GM18858 (cell line): ENCODE results near the gene PTPRN2.

Experiments used
- ATAC-seq: cut with Tn5 transposase; IDR thresholded peaks from one replicate; pipeline ENCODE4 v1.9.1; 2021; ENCODE audit not compliant: unreplicated experiment

PTPRN2 gene

DNA sequence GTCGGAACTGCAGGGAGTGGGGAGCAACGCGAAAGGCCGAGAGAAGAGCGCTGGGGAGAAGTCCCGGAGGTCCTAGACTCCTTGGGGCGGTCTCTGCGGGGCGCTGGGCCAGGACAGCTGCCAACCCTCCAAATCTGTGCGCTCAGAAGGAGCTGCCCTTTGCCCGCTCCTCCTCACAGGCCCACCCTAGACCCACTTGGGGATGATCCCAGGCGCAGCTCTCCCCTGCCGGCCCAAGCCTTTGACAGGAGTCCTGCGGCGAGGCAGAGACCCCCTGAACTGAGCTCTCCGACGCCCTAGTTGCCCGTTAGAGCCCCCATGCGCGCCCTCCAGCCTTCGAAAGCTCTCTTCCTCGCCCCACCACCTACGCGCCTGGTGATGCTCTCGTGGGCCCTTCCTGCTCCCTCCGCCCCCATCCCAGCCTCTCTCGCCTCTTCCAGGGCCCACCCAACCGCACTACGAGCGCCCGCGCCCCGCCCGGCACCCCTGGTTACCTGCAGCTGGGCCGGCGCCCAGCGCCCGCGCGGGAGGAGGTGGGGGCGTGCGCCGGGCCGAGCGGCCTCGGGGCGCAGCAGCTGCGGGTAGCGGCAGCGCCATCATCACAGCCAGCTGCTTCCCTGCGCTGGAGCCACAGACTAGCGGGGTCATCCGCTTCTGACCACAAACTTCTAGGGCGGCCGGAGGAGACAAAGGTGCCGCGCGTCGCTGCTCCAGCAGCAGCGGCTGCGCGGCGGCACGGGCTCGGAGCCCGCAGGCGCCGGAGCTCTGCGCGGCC lies 897.4 kb downstream of the PTPRN2 start:
- no peak for ATAC-seq

DNA sequence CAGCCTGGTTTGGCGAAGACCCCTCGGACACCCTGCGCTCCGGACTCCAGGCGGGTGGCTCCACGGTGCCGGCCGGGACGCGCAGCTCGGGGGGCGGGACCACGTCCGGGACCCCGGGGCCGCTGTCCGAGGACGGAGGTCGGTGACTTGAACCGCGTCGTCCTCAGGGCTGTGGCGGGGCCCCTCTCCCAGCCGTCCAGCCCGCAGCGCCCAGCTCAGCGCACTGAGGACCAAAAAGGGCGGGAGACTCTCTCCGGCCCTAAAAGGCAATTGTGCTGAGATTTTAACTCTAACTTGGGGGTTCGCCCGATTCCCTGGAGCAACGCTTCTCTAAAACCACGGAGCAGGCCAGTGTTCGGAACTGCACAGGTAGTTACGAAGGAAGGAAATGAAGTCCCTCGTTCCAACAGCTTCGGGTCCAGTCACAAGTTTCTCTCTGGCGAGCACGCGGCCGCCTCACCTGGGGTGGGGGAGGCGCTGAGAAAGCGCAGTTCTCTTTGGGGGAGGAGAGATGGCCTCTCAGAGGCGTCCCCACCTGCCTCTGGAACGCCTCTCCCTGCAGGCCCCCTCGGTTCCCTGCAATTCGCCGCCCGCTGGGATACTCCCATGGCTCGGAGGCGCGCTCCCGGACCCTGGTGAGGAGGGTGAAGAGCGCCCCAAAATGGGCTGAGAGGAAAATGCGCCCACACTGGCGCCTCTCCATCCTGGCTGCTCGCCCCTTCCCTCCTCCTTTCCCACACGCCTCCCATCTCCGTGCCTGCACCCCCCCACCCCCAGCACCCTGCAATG lies 898.2 kb downstream of the PTPRN2 start:
- ATAC-seq = no peak

DNA sequence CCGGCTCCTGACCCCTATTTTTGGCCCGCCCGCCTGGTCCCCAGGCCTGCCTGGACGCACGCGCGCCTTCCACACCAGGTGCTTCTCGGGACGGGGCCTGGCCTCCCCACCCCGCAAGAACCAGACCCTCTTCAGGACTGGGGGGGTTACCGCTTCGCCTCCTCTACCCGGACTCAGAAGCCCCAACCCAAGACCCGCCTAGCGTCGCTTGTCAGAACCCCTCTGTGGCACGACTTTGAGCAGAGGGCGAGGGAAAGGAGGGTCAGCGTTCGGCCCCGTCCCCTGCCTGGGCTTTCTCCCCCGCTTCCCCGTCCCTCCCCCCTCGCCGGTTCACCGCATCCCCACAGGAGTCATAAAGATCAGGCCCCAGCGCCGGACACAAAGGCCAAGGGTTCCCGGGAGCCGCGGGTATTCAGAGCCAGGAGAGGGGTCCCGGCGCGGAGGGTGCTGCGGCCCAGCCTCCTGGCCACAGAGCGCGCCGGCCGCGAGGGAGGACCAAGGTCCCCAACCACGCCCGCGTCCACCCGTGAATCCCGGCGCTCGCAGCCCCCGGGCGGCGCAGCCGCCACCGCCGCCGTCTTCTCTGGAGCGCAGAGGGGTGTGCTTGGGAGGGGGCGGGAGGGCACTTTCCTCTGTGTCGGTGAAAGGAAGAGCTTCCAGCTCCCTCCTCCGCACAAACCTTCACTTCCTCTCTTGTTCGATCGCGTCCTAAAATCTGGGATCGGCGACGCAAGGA lies 898.9 kb downstream of the PTPRN2 start:
- no peak for ATAC-seq

GRCh38 chr7:157687845-157688532 lies 899.6 kb downstream of the PTPRN2 start:
- ATAC-seq = no peak

DNA sequence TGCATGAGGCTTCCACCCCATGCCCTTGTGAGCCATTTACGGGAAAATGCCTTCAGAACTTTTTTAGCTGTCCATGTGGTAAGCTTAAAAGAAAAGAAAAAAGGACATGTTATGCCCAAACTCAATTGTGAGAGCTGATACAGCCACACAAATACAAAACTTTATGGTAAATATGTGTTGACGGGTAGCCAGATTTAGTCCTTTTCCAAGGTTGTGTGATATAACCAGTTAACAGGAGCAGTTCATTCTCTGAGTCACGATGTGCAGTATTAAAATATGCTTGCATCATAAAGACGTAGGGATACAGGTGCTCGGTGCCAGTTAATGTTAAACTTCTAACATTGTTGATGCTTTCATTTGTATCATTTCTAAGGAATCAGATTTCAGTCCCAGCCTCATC lies 900.5 kb downstream of the PTPRN2 start:
- ATAC-seq = no peak

- ATAC-seq = no peak
Observed at GRCh38 chr7:157686285-157686894, 901.2 kb downstream of the PTPRN2 start.

GRCh38 chr7:157685430-157686284 lies 902.0 kb downstream of the PTPRN2 start:
- no peak for ATAC-seq

- no peak for ATAC-seq
Observed at GRCh38 chr7:157684909-157685429, 902.7 kb downstream of the PTPRN2 start.

GRCh38 chr7:157684157-157684908 lies 903.3 kb downstream of the PTPRN2 start:
- ATAC-seq = no peak

DNA sequence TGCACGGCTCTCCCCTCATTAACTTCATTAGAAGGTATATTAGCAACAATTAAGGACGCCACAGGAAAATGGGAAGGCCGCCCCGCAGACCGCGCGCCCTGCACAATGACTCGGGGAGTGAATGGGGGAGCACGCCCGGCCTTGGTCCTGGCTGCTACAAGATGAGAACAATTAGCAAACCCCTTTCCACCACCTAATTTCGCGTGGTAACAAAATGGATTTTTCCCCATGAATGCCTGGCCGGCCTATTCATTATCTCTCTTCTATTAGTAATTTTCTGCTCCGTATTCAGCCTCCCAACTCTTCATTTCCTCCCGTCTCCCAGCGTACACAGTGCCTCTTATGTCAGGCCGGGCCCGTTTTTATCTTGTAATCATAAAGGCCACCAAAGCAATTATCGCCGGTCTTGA lies 903.9 kb downstream of the PTPRN2 start:
- ATAC-seq = no peak

GRCh38 chr7:157682946-157683746 lies 904.5 kb downstream of the PTPRN2 start:
- ATAC-seq = no peak

- no peak for ATAC-seq
Observed at GRCh38 chr7:157682064-157682945, 905.3 kb downstream of the PTPRN2 start.

GRCh38 chr7:157679607-157680006 lies 908.0 kb downstream of the PTPRN2 start:
- no peak for ATAC-seq

DNA sequence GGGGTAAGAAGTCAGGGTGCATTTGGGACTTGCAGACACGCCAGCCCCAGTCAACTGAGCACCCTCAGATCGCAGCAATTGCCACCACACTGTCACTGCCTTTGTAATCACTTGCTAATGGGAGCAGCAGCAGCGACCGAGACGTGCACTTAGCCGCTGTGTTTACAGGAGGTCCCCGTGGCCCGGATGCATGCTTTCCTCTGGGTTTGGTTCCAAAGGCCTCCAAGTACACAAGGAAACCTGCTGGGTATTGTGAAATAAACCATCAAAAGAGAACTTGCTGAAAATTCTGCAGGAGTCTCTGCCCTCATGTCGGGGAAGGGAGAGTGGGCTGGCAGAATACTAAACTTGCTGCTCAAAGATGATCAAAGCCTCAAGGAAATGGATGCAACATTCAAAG lies 909.1 kb downstream of the PTPRN2 start:
- no peak for ATAC-seq

- ATAC-seq = no peak
Observed at GRCh38 chr7:157676456-157677255, 911.0 kb downstream of the PTPRN2 start.

DNA sequence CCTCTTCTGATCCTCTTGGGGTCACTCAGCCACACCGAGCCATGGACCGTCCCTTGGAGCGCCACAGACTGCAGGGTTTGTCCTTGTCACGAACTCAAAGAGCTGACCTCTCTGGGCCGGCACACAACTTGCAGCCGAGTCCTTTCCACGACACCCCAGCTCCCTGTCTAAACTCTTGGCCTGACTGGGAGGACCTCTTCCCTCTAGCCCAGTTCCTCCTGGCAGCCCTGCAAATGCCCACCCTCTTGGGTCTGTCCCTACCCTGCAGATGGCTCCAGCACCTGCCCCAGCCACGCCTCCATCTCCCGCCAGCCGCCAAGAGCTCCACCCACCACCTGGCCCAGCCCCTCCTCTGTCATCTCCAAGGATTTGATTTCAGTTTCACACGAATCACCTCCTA lies 911.6 kb downstream of the PTPRN2 start:
- no peak for ATAC-seq
